ENCODE data around the gene TRIM45. TPM values are rescaled to one million over a fixed set of nuclear protein-coding genes. Genes with fewer than 3 reads are reported as not detected.
A peak's percentile ranks its signal among the peaks of the same experiment; 100 is the strongest.

Gene TRIM45
- total and polyA plus RNA-seq, 2 donors (not counting 1 experiment from before 2014, with no cell fraction given): 4.0 to 8.4 TPM

GRCh38 chr1:117093091-117093534, 28.4 kb downstream of the TRIM45 start:
- TF ChIP-seq EZH2 (IDR thresholded peaks at IDR 0.05; ENCODE audit: low read length, missing control alignments) (no peak), CTCF (conservative IDR thresholded peaks at IDR 0.05 in 1 of 2, IDR thresholded peaks at IDR 0.05 in 1 of 2; ENCODE audit: low read depth in 1 of 2, low read length in 2 of 2) (no peak)
- Histone ChIP-seq H3K9ac (ENCODE audit: insufficient read depth, low read length) (no peak overlapping the region), H3K4me3 (replicated peaks in 1 of 4; ENCODE audit: control extremely low read depth in 1 of 4, insufficient read depth in 1 of 4, low read depth in 3 of 4, low read length in 4 of 4) (peak overlapping the region in 1 of 4 experiments; percentile 1), H4K20me1 (ENCODE audit: control insufficient read depth, extremely low read depth, insufficient read depth, low read length) (no peaks in the 10 kb centered on the region), H3K36me3 (ENCODE audit: control insufficient read depth, insufficient read depth, low read length) (peaks cover 3% of the 10 kb centered on the region), H3K27ac (ENCODE audit: insufficient read depth, low read length) (peak overlapping the region; percentile 71), H3K4me1 (ENCODE audit: control insufficient read depth, extremely low read depth, insufficient read depth, low read length) (peaks cover 31% of the 10 kb centered on the region), H3K79me2 (ENCODE audit: control insufficient read depth, insufficient read depth, low read length) (no peaks in the 10 kb centered on the region), H2AFZ (ENCODE audit: low read length) (no peak overlapping the region), H3K27me3 (ENCODE audit: control insufficient read depth, insufficient read depth, low read length) (no peaks in the 10 kb centered on the region), H3K4me2 (ENCODE audit: extremely low read depth, insufficient read depth, low read length) (peak overlapping the region; percentile 49), H3K9me3 (ENCODE audit: control insufficient read depth, insufficient read depth, low read depth, low read length) (no peaks in the 10 kb centered on the region)
- peak; percentile 98 to 100 for DNase-seq (ENCODE audit: low read depth in 2 of 2)

- Histone ChIP-seq H3K36me3 (ENCODE audit: control insufficient read depth, insufficient read depth, low read length) (peaks cover 3% of the 10 kb centered on the region), H3K27ac (ENCODE audit: insufficient read depth, low read length) (peak overlapping the region; percentile 71), H3K4me2 (ENCODE audit: extremely low read depth, insufficient read depth, low read length) (peak overlapping the region; percentile 19), H3K4me3 (replicated peaks in 1 of 4; ENCODE audit: control extremely low read depth in 1 of 4, insufficient read depth in 1 of 4, low read depth in 3 of 4, low read length in 4 of 4) (no peak overlapping the region), H3K4me1 (ENCODE audit: control insufficient read depth, extremely low read depth, insufficient read depth, low read length) (peaks cover 31% of the 10 kb centered on the region), H3K9me3 (ENCODE audit: control insufficient read depth, insufficient read depth, low read depth, low read length) (no peaks in the 10 kb centered on the region), H2AFZ (ENCODE audit: low read length) (no peak overlapping the region), H3K27me3 (ENCODE audit: control insufficient read depth, insufficient read depth, low read length) (no peaks in the 10 kb centered on the region), H4K20me1 (ENCODE audit: control insufficient read depth, extremely low read depth, insufficient read depth, low read length) (no peaks in the 10 kb centered on the region), H3K9ac (ENCODE audit: insufficient read depth, low read length) (no peak overlapping the region), H3K79me2 (ENCODE audit: control insufficient read depth, insufficient read depth, low read length) (no peaks in the 10 kb centered on the region)
- TF ChIP-seq EZH2 (IDR thresholded peaks at IDR 0.05; ENCODE audit: low read length, missing control alignments) (no peak), CTCF (conservative IDR thresholded peaks at IDR 0.05 in 1 of 2, IDR thresholded peaks at IDR 0.05 in 1 of 2; ENCODE audit: low read depth in 1 of 2, low read length in 2 of 2) (no peak)
- no peak for DNase-seq (ENCODE audit: low read depth in 2 of 2)
Measured at GRCh38 chr1:117092594-117092993, 29.0 kb downstream of the TRIM45 start.

GRCh38 chr1:117089996-117090395, 31.6 kb downstream of the TRIM45 start:
- no peak for DNase-seq (ENCODE audit: low read depth in 2 of 2)
- H3K4me2 ChIP-seq (ENCODE audit: extremely low read depth, insufficient read depth, low read length): no peak overlapping the region
- no peak for TF ChIP-seq CTCF (conservative IDR thresholded peaks at IDR 0.05 in 1 of 2, IDR thresholded peaks at IDR 0.05 in 1 of 2; ENCODE audit: low read depth in 1 of 2, low read length in 2 of 2)
- no peak for TF ChIP-seq EZH2 (IDR thresholded peaks at IDR 0.05; ENCODE audit: low read length, missing control alignments)

More at GRCh38 chr1:117089996-117090395, 31.6 kb downstream of the TRIM45 start:
- Histone ChIP-seq H3K4me3 (replicated peaks in 1 of 4; ENCODE audit: control extremely low read depth in 1 of 4, insufficient read depth in 1 of 4, low read depth in 3 of 4, low read length in 4 of 4) (no peak overlapping the region), H3K79me2 (ENCODE audit: control insufficient read depth, insufficient read depth, low read length) (no peaks in the 10 kb centered on the region), H3K27ac (ENCODE audit: insufficient read depth, low read length) (no peak overlapping the region), H4K20me1 (ENCODE audit: control insufficient read depth, extremely low read depth, insufficient read depth, low read length) (no peaks in the 10 kb centered on the region), H3K36me3 (ENCODE audit: control insufficient read depth, insufficient read depth, low read length) (no peaks in the 10 kb centered on the region), H3K27me3 (ENCODE audit: control insufficient read depth, insufficient read depth, low read length) (no peaks in the 10 kb centered on the region), H3K4me1 (ENCODE audit: control insufficient read depth, extremely low read depth, insufficient read depth, low read length) (peaks cover 21% of the 10 kb centered on the region), H3K9ac (ENCODE audit: insufficient read depth, low read length) (no peak overlapping the region), H3K9me3 (ENCODE audit: control insufficient read depth, insufficient read depth, low read depth, low read length) (no peaks in the 10 kb centered on the region), H2AFZ (ENCODE audit: low read length) (no peak overlapping the region)
